ENCODE measurements around the gene FAM149A.

Gene FAM149A

GRCh38 chr4:186096681-186097165 lies 7.8 kb upstream of the FAM149A start:
- H3K36me3 ChIP-seq (ENCODE audit: insufficient read depth), result no peaks in the 10 kb centered on the region
- no peak overlapping the region for H3K4me3 ChIP-seq (IDR thresholded peaks at IDR 0.05; ENCODE audit: insufficient read depth, low read depth, low read length)

GRCh38 chr4:186097386-186097785 lies 7.1 kb upstream of the FAM149A start:
- no peaks in the 10 kb centered on the region for H4K20me1 ChIP-seq (ENCODE audit: insufficient read depth)
- H3K79me2 ChIP-seq (ENCODE audit: insufficient read depth, low read depth), result no peaks in the 10 kb centered on the region
- no peaks in the 10 kb centered on the region for H3K27me3 ChIP-seq (ENCODE audit: insufficient read depth, low read depth)
- H2AFZ ChIP-seq (ENCODE audit: low read depth), result no peak overlapping the region
- no peak overlapping the region for H3K4me2 ChIP-seq
- no peaks in the 10 kb centered on the region for H3K36me3 ChIP-seq (ENCODE audit: insufficient read depth)
- H3K9ac ChIP-seq, result no peak overlapping the region
- H3K4me3 ChIP-seq (IDR thresholded peaks at IDR 0.05; ENCODE audit: insufficient read depth, low read depth, low read length), result no peak overlapping the region
- H3K4me1 ChIP-seq (ENCODE audit: low read depth, poor library complexity, severe bottlenecking), result no peaks in the 10 kb centered on the region
- no peak for TF ChIP-seq CTCF (conservative IDR thresholded peaks at IDR 0.05; ENCODE audit: low read depth, low read length)
- H3K27ac ChIP-seq, result no peak overlapping the region

More at GRCh38 chr4:186096681-186097165, 7.8 kb upstream of the FAM149A start:
- Histone ChIP-seq H3K27me3 (ENCODE audit: insufficient read depth, low read depth) (no peaks in the 10 kb centered on the region), H3K79me2 (ENCODE audit: insufficient read depth, low read depth) (no peaks in the 10 kb centered on the region), H4K20me1 (ENCODE audit: insufficient read depth) (no peaks in the 10 kb centered on the region), H3K27ac (no peak overlapping the region), H2AFZ (ENCODE audit: low read depth) (no peak overlapping the region), H3K9ac (no peak overlapping the region), H3K4me1 (ENCODE audit: low read depth, poor library complexity, severe bottlenecking) (no peaks in the 10 kb centered on the region), H3K4me2 (no peak overlapping the region)
- TF ChIP-seq CTCF (conservative IDR thresholded peaks at IDR 0.05; ENCODE audit: low read depth, low read length), result no peak

GRCh38 chr4:186102931-186103330 lies 1.6 kb upstream of the FAM149A start:
- no peaks in the 10 kb centered on the region for H4K20me1 ChIP-seq (ENCODE audit: insufficient read depth)
- no peak for TF ChIP-seq CTCF (conservative IDR thresholded peaks at IDR 0.05; ENCODE audit: low read depth, low read length)
- no peaks in the 10 kb centered on the region for H3K27me3 ChIP-seq (ENCODE audit: insufficient read depth, low read depth)
- H3K79me2 ChIP-seq (ENCODE audit: insufficient read depth, low read depth), result no peaks in the 10 kb centered on the region
- H3K36me3 ChIP-seq (ENCODE audit: insufficient read depth), result no peaks in the 10 kb centered on the region
- no peak overlapping the region for H2AFZ ChIP-seq (ENCODE audit: low read depth)
- no peak overlapping the region for H3K9ac ChIP-seq
- no peak overlapping the region for H3K4me3 ChIP-seq (IDR thresholded peaks at IDR 0.05; ENCODE audit: insufficient read depth, low read depth, low read length)
- no peak overlapping the region for H3K27ac ChIP-seq
- H3K4me1 ChIP-seq (ENCODE audit: low read depth, poor library complexity, severe bottlenecking), result peaks cover 24% of the 10 kb centered on the region
- H3K4me2 ChIP-seq, result no peak overlapping the region

GRCh38 chr4:186104890-186105646 lies 564 bp downstream of the FAM149A start:
- Histone ChIP-seq H2AFZ (ENCODE audit: low read depth) (peak overlapping the region; percentile 77), H3K79me2 (ENCODE audit: insufficient read depth, low read depth) (no peaks in the 10 kb centered on the region), H3K4me3 (IDR thresholded peaks at IDR 0.05; ENCODE audit: insufficient read depth, low read depth, low read length) (no peak overlapping the region), H3K4me2 (peak overlapping the region; percentile 87), H3K27ac (peak overlapping the region; percentile 60), H4K20me1 (ENCODE audit: insufficient read depth) (no peaks in the 10 kb centered on the region), H3K36me3 (ENCODE audit: insufficient read depth) (no peaks in the 10 kb centered on the region), H3K27me3 (ENCODE audit: insufficient read depth, low read depth) (no peaks in the 10 kb centered on the region), H3K9ac (peak overlapping the region; percentile 84), H3K4me1 (ENCODE audit: low read depth, poor library complexity, severe bottlenecking) (peaks cover 24% of the 10 kb centered on the region)
- 0 out of 2 replicates have a peak, but pooled peaks have one; percentile 25 for TF ChIP-seq CTCF (conservative IDR thresholded peaks at IDR 0.05; ENCODE audit: low read depth, low read length)

Measured in KMS-11 (cell line).